Measurements from ENCODE around the gene MTMR6.

Gene MTMR6

DNA sequence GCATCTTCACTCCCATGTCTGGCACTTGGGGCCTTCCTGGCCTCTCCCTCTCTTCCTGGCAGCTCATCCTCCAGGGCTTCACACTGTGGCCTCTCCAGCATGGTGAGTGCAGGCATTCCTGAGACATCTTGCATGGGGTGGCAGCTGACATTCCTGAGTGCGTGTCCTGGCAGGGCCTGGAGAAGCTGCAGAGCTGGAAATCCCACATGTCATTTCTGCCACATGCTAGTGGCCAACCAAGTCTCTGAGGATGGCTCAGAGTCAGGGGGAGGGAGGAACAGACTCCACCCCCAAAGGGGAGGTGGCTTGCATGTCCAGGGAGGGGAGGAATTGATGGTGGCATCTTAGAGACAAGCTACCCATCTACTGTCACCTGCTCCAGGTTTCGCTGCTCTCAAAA lies 73.6 kb downstream of the MTMR6 start:
- Mint-ChIP-seq H3K27ac (no peak overlapping the region), H3K4me3 (no peak overlapping the region), H3K36me3 (no peaks in the 10 kb centered on the region), H3K27me3 (no peaks in the 10 kb centered on the region), H3K9me3 (no peaks in the 10 kb centered on the region), H3K4me1 (no peaks in the 10 kb centered on the region)
- ATAC-seq = no peak

DNA sequence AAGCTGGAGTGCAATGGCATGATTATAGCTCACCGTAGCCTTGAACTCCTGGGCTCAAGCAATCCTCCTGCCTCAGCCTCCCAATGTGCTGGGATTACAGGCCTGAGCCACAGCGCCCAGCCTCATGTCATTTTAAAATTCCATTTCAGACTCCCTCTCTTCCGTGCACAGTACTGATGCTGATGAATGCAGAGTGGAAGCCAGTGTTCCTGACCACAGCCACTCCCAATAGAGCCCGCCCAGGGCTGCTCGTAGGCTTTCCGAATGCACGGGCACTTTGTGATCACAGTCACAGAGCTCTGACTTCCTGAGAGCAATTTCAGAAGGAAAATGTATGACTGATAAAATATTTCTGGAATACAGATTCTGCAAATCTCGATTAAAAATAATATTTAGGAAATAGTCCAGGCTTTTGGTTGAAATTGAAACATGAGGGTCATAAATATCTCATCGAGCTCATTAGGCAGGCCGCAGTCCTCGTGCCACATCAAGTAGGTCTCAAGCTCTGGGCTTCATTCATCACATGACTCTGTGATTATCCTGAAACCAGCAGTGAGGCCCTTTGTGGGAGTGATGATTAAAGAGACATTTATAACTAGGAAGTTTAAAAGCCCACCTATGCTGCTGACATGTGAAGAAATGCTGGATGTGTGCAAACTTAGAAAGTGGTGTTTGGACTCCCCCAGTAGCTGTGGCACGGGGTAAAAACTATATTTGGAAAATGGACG lies 76.3 kb downstream of the MTMR6 start:
- no peaks in the 10 kb centered on the region for H3K9me3 Mint-ChIP-seq
- no peak overlapping the region for H3K4me3 Mint-ChIP-seq
- H3K27ac Mint-ChIP-seq = no peak overlapping the region
- H3K36me3 Mint-ChIP-seq = no peaks in the 10 kb centered on the region
- H3K27me3 Mint-ChIP-seq = no peaks in the 10 kb centered on the region
- H3K4me1 Mint-ChIP-seq = no peaks in the 10 kb centered on the region
- ATAC-seq = no peak

DNA sequence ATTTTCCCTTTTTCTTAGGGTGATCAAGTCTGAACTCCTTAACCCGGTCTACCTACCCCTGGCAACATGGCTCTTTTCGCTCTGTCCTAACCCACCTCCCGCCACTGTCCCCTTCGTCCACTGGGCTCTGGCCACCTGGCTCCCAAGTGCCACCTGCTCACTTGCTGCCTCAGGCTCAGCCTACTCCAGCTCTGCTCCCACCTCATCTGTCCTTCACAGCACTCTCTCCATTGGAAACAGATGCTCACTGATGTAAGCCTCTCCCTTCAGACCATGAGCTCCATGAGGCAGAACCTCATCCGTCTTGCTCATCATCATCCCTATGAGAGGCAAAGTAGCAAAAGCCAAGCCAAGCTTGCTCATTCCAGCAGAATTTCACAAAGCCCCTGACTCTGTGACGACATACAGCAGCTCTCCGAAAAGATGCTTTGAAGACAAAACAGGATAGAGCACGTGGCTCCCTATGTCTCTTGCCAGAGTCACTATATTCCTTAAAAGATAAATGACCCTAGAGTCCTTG lies 79.9 kb downstream of the MTMR6 start:
- peaks cover 23% of the 10 kb centered on the region for H3K27me3 Mint-ChIP-seq
- H3K4me3 Mint-ChIP-seq = no peak overlapping the region
- no peak for ATAC-seq
- H3K9me3 Mint-ChIP-seq = no peaks in the 10 kb centered on the region
- no peaks in the 10 kb centered on the region for H3K36me3 Mint-ChIP-seq
- H3K4me1 Mint-ChIP-seq = peaks cover 9% of the 10 kb centered on the region
- H3K27ac Mint-ChIP-seq = no peak overlapping the region

- H3K4me1 Mint-ChIP-seq = peaks cover 9% of the 10 kb centered on the region
- no peaks in the 10 kb centered on the region for H3K36me3 Mint-ChIP-seq
- no peak for ATAC-seq
- no peak overlapping the region for H3K4me3 Mint-ChIP-seq
- H3K27me3 Mint-ChIP-seq = peaks cover 27% of the 10 kb centered on the region
- no peaks in the 10 kb centered on the region for H3K9me3 Mint-ChIP-seq
- H3K27ac Mint-ChIP-seq = no peak overlapping the region
These were observed 82.4 kb downstream of the MTMR6 start for GRCh38 chr13:25204863-25205262.

DNA sequence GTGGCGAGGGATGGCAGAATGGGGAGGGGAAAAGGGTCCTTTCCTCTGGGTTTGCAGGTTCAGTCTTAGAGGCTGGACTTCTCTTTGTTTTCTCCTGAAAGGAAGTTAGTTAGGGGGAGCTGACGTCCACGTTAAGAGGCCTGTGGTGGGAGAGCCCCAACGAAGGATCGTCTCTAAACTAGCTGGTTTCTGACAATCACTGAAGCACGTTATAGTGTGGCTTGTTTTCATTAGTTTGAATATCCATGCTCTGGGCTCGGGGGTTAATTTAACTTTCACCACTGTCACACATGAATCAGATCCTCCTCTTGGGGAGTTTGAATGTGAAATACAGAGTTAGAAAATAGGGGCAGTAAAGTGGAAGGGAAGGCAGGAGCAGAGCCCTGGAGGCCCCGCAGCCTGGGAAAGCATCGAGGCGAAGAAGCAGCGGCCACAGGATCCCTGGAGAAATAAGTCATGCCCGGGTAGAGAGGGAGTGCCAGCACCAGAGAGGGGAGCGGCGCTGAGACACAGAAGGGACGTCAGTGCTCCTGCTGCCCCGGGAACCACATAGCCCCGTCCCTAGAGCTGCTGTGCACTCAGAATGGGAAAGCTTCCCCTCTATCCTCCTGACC lies 84.1 kb downstream of the MTMR6 start:
- Mint-ChIP-seq H3K27ac (no peak overlapping the region), H3K36me3 (no peaks in the 10 kb centered on the region), H3K4me3 (no peak overlapping the region), H3K4me1 (peaks cover 9% of the 10 kb centered on the region), H3K9me3 (no peaks in the 10 kb centered on the region), H3K27me3 (peaks cover 27% of the 10 kb centered on the region)
- no peak for ATAC-seq

- no peak for ATAC-seq
- H3K4me3 Mint-ChIP-seq = no peak overlapping the region
- H3K9me3 Mint-ChIP-seq = no peaks in the 10 kb centered on the region
- H3K27ac Mint-ChIP-seq = no peak overlapping the region
- no peaks in the 10 kb centered on the region for H3K36me3 Mint-ChIP-seq
- peaks cover 9% of the 10 kb centered on the region for H3K4me1 Mint-ChIP-seq
- H3K27me3 Mint-ChIP-seq = peaks cover 27% of the 10 kb centered on the region
These were observed 86.5 kb downstream of the MTMR6 start for GRCh38 chr13:25200783-25201182.

DNA sequence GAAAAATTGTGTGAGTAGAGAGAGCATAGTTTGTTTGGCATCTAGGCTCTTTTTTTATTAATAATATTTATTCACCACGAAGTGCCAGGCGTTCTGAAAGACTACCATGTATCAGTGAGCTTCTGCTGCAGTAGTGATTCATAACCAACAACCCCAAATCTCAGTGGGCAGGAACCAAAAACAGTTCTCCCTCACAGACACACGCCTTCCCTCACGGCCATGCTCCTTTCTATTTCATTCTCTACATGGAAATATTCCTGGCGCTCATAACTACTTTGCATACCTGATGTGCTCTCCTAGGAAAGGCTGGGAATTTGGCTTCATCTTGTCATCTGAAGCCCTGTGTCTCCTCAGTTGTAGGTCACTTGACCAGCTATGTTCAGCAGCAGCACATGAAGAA lies 88.6 kb downstream of the MTMR6 start:
- ATAC-seq = no peak
- Mint-ChIP-seq H3K4me1 (peaks cover 9% of the 10 kb centered on the region), H3K27ac (no peak overlapping the region), H3K27me3 (peaks cover 17% of the 10 kb centered on the region), H3K36me3 (no peaks in the 10 kb centered on the region), H3K4me3 (no peak overlapping the region), H3K9me3 (no peaks in the 10 kb centered on the region)

GRCh38 chr13:25196971-25197370 lies 90.3 kb downstream of the MTMR6 start:
- no peak for ATAC-seq
- H3K9me3 Mint-ChIP-seq = no peaks in the 10 kb centered on the region
- peaks cover 12% of the 10 kb centered on the region for H3K27me3 Mint-ChIP-seq

More at GRCh38 chr13:25196971-25197370, 90.3 kb downstream of the MTMR6 start:
- Mint-ChIP-seq H3K4me1 (no peaks in the 10 kb centered on the region), H3K4me3 (no peak overlapping the region), H3K36me3 (no peaks in the 10 kb centered on the region), H3K27ac (no peak overlapping the region)
